Measurements from ENCODE around the gene POU2F2.

The POU2F2 gene

DNA sequence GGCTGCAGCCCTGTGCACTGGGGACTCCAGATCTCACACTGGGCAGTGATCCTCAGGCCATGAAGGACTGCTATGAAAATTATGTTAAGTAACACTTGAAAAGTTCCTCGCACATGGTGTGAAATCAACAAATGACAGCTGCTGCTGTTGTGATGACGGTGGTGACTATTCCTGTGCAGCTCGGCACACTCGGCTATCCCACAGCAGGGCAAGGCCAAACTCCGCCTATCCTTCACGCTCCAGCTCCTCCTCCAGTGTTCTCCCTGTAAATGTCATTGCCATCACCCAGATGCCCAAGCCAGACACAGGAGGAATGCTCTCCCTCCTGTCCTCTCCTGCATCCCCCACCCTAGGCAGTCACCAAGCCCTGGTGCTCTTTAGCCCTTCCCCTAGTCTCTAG lies 93.6 kb downstream of the POU2F2 start:
- no peaks in the 10 kb centered on the region for H3K9me3 ChIP-seq (ENCODE audit: insufficient read depth, low read length)
- no peaks in the 10 kb centered on the region for H3K79me2 ChIP-seq (ENCODE audit: insufficient read depth, low read length)
- H3K9me2 ChIP-seq (replicated peaks; ENCODE audit: insufficient read depth, low read length), result no peaks in the 10 kb centered on the region
- H3K9ac ChIP-seq (ENCODE audit: low read length), result no peak overlapping the region
- no peak overlapping the region for H2AFZ ChIP-seq (ENCODE audit: low read depth, low read length, severe bottlenecking)
- no peaks in the 10 kb centered on the region for H3F3A ChIP-seq (ENCODE audit: insufficient read depth)
- no peaks in the 10 kb centered on the region for H3K36me3 ChIP-seq (ENCODE audit: low read length)
- H3K27ac ChIP-seq (ENCODE audit: low read depth, low read length), result no peak overlapping the region
- no peak overlapping the region for H3K4me3 ChIP-seq (ENCODE audit: insufficient read depth, low read length, poor library complexity, severe bottlenecking)
- H4K20me1 ChIP-seq (ENCODE audit: low read depth, low read length), result no peaks in the 10 kb centered on the region
- H3K4me2 ChIP-seq (ENCODE audit: low read depth, low read length, poor library complexity, severe bottlenecking), result no peak overlapping the region
- H3K27me3 ChIP-seq (ENCODE audit: low read length), result no peaks in the 10 kb centered on the region
- no peak for TF ChIP-seq EZH2phosphoT487 (conservative IDR thresholded peaks at IDR 0.05; ENCODE audit: low read length)
- TF ChIP-seq, protein P1, sequence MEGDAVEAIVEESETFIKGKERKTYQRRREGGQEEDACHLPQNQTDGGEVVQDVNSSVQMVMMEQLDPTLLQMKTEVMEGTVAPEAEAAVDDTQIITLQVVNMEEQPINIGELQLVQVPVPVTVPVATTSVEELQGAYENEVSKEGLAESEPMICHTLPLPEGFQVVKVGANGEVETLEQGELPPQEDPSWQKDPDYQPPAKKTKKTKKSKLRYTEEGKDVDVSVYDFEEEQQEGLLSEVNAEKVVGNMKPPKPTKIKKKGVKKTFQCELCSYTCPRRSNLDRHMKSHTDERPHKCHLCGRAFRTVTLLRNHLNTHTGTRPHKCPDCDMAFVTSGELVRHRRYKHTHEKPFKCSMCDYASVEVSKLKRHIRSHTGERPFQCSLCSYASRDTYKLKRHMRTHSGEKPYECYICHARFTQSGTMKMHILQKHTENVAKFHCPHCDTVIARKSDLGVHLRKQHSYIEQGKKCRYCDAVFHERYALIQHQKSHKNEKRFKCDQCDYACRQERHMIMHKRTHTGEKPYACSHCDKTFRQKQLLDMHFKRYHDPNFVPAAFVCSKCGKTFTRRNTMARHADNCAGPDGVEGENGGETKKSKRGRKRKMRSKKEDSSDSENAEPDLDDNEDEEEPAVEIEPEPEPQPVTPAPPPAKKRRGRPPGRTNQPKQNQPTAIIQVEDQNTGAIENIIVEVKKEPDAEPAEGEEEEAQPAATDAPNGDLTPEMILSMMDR (IDR thresholded peaks at IDR 0.05; ENCODE audit: insufficient read depth, low read length, poor library complexity, severe bottlenecking), result no peak

DNA sequence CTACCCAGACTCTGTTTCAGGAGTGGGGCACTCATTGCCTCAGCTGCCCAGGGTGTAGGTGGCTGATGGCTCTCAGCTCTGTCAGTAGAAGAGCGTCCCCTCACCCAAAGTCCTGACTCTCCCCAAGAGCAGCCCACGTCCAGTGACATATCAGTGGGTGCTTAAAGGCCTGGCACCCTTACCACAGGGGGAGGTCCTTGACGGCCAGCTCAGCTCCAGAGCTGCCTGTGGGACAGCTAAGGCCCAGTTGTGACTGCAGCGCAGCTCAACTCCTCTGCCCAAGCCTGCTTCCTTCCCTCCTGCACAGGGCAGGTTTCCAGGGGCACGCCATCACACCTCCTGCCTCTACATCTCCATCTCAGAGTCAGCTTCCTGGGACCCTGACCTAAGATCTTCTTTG lies 94.6 kb downstream of the POU2F2 start:
- H4K20me1 ChIP-seq (ENCODE audit: low read depth, low read length), result no peaks in the 10 kb centered on the region

More for the DNA sequence above, 94.6 kb downstream of the POU2F2 start:
- no peaks in the 10 kb centered on the region for H3K36me3 ChIP-seq (ENCODE audit: low read length)
- TF ChIP-seq EZH2phosphoT487 (conservative IDR thresholded peaks at IDR 0.05; ENCODE audit: low read length), result no peak
- TF ChIP-seq, protein P1 (IDR thresholded peaks at IDR 0.05; ENCODE audit: insufficient read depth, low read length, poor library complexity, severe bottlenecking), result no peak
- H3K4me2 ChIP-seq (ENCODE audit: low read depth, low read length, poor library complexity, severe bottlenecking), result no peak overlapping the region
- H3K79me2 ChIP-seq (ENCODE audit: insufficient read depth, low read length), result no peaks in the 10 kb centered on the region
- H3K27me3 ChIP-seq (ENCODE audit: low read length), result no peaks in the 10 kb centered on the region
- no peak overlapping the region for H3K4me3 ChIP-seq (ENCODE audit: insufficient read depth, low read length, poor library complexity, severe bottlenecking)
- no peak overlapping the region for H3K9ac ChIP-seq (ENCODE audit: low read length)
- no peak overlapping the region for H3K27ac ChIP-seq (ENCODE audit: low read depth, low read length)
- no peak overlapping the region for H2AFZ ChIP-seq (ENCODE audit: low read depth, low read length, severe bottlenecking)
- H3F3A ChIP-seq (ENCODE audit: insufficient read depth), result no peaks in the 10 kb centered on the region
- no peaks in the 10 kb centered on the region for H3K9me2 ChIP-seq (replicated peaks; ENCODE audit: insufficient read depth, low read length)
- H3K9me3 ChIP-seq (ENCODE audit: insufficient read depth, low read length), result no peaks in the 10 kb centered on the region
